ENCODE results near the gene EIF4EBP3. TPM values are rescaled to one million over a fixed set of nuclear protein-coding genes. Genes with fewer than 3 reads are reported as not detected.
A peak's percentile ranks its signal among the peaks of the same experiment; 100 is the strongest.

Gene EIF4EBP3
- total RNA-seq, 1 donor from 2014 or later = 2.8 TPM

- DNase-seq (ENCODE audit: low read depth) = no peak
- H3K4me3 ChIP-seq (ENCODE audit: low read depth, low read length) = no peak overlapping the region
- TF ChIP-seq CTCF (conservative IDR thresholded peaks at IDR 0.05; ENCODE audit: low read depth, low read length) = no peak
Measured at GRCh38 chr5:140540227-140540626, 7.2 kb upstream of the EIF4EBP3 start.

GRCh38 chr5:140542972-140543371, 4.5 kb upstream of the EIF4EBP3 start:
- DNase-seq (ENCODE audit: low read depth) = no peak
- no peak for TF ChIP-seq CTCF (conservative IDR thresholded peaks at IDR 0.05; ENCODE audit: low read depth, low read length)
- no peak overlapping the region for H3K4me3 ChIP-seq (ENCODE audit: low read depth, low read length)

GRCh38 chr5:140544986-140545385, 2.5 kb upstream of the EIF4EBP3 start:
- no peak overlapping the region for H3K4me3 ChIP-seq (ENCODE audit: low read depth, low read length)
- DNase-seq (ENCODE audit: low read depth) = no peak
- no peak for TF ChIP-seq CTCF (conservative IDR thresholded peaks at IDR 0.05; ENCODE audit: low read depth, low read length)

- no peak for DNase-seq (ENCODE audit: low read depth)
- no peak overlapping the region for H3K4me3 ChIP-seq (ENCODE audit: low read depth, low read length)
- no peak for TF ChIP-seq CTCF (conservative IDR thresholded peaks at IDR 0.05; ENCODE audit: low read depth, low read length)
Measured at GRCh38 chr5:140545606-140546005, 1.9 kb upstream of the EIF4EBP3 start.

GRCh38 chr5:140546851-140547507, 483 bp upstream of the EIF4EBP3 start:
- DNase-seq (ENCODE audit: low read depth) = no peak
- H3K4me3 ChIP-seq (ENCODE audit: low read depth, low read length) = no peak overlapping the region
- no peak for TF ChIP-seq CTCF (conservative IDR thresholded peaks at IDR 0.05; ENCODE audit: low read depth, low read length)

- peak overlapping the region; percentile 56 for H3K4me3 ChIP-seq (ENCODE audit: low read depth, low read length)
- no peak for TF ChIP-seq CTCF (conservative IDR thresholded peaks at IDR 0.05; ENCODE audit: low read depth, low read length)
- DNase-seq (ENCODE audit: low read depth) = no peak
Measured at GRCh38 chr5:140548300-140548688, 832 bp downstream of the EIF4EBP3 start.

GRCh38 chr5:140548791-140549190, 1.3 kb downstream of the EIF4EBP3 start:
- no peak for DNase-seq (ENCODE audit: low read depth)
- no peak for TF ChIP-seq CTCF (conservative IDR thresholded peaks at IDR 0.05; ENCODE audit: low read depth, low read length)
- no peak overlapping the region for H3K4me3 ChIP-seq (ENCODE audit: low read depth, low read length)

Measured in epithelial cell of proximal tubule (primary cell).